Measurements from ENCODE around the gene CDH3. TPM values are rescaled to one million over a fixed set of nuclear protein-coding genes. Genes with fewer than 3 reads are reported as not detected.

The CDH3 gene
- total and polyA plus RNA-seq, 2 of the 13 experiments (the other 11 are each of a cell fraction or from before 2014, with no cell fraction given): 0.11 TPM; not detected in 1

- TF ChIP-seq HMGXB3 (CRISPR knock-in tag; IDR thresholded peaks at IDR 0.05; ENCODE audit: borderline replicate concordance): no peak
- no peak for TF ChIP-seq TEAD3 (CRISPR knock-in tag; optimal IDR thresholded peaks at IDR 0.05; ENCODE audit: borderline replicate concordance)
- TF ChIP-seq, protein P1, sequence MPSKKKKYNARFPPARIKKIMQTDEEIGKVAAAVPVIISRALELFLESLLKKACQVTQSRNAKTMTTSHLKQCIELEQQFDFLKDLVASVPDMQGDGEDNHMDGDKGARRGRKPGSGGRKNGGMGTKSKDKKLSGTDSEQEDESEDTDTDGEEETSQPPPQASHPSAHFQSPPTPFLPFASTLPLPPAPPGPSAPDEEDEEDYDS (CRISPR knock-in tag; IDR thresholded peaks at IDR 0.05): peak; percentile 44
- TF ChIP-seq ZFP1 (CRISPR knock-in tag; IDR thresholded peaks at IDR 0.05): no peak
- no peak for TF ChIP-seq ZNF83 (CRISPR knock-in tag; IDR thresholded peaks at IDR 0.05; ENCODE audit: borderline replicate concordance)
- no peak for TF ChIP-seq ZNF713 (CRISPR knock-in tag; IDR thresholded peaks at IDR 0.05)
- TF ChIP-seq, protein P2, sequence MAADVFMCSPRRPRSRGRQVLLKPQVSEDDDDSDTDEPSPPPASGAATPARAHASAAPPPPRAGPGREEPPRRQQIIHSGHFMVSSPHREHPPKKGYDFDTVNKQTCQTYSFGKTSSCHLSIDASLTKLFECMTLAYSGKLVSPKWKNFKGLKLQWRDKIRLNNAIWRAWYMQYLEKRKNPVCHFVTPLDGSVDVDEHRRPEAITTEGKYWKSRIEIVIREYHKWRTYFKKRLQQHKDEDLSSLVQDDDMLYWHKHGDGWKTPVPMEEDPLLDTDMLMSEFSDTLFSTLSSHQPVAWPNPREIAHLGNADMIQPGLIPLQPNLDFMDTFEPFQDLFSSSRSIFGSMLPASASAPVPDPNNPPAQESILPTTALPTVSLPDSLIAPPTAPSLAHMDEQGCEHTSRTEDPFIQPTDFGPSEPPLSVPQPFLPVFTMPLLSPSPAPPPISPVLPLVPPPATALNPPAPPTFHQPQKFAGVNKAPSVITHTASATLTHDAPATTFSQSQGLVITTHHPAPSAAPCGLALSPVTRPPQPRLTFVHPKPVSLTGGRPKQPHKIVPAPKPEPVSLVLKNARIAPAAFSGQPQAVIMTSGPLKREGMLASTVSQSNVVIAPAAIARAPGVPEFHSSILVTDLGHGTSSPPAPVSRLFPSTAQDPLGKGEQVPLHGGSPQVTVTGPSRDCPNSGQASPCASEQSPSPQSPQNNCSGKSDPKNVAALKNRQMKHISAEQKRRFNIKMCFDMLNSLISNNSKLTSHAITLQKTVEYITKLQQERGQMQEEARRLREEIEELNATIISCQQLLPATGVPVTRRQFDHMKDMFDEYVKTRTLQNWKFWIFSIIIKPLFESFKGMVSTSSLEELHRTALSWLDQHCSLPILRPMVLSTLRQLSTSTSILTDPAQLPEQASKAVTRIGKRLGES (CRISPR knock-in tag; IDR thresholded peaks at IDR 0.05; ENCODE audit: borderline replicate concordance): no peak
- TF ChIP-seq ZFP41 (CRISPR knock-in tag; IDR thresholded peaks at IDR 0.05; ENCODE audit: borderline replicate concordance): no peak
- TF ChIP-seq ZFP36L2 (CRISPR knock-in tag; IDR thresholded peaks at IDR 0.05): no peak
- TF ChIP-seq PRDM4 (CRISPR knock-in tag; IDR thresholded peaks at IDR 0.05; ENCODE audit: borderline replicate concordance): no peak
- no peak for TF ChIP-seq NFKBIZ (CRISPR knock-in tag; IDR thresholded peaks at IDR 0.05)
- no peak for TF ChIP-seq CHD2 (IDR thresholded peaks at IDR 0.05; ENCODE audit: low read depth, low read length)
- TF ChIP-seq XRCC5 (optimal IDR thresholded peaks at IDR 0.05; ENCODE audit: low read length): no peak
- no peak for TF ChIP-seq U2AF2 (IDR thresholded peaks at IDR 0.05; ENCODE audit: low read depth, low read length)
- no peak for TF ChIP-seq MBNL3 (CRISPR knock-in tag; conservative IDR thresholded peaks at IDR 0.05)
- no peak for TF ChIP-seq XBP1 (CRISPR knock-in tag; IDR thresholded peaks at IDR 0.05)
- TF ChIP-seq ZNF570 (CRISPR knock-in tag; IDR thresholded peaks at IDR 0.05; ENCODE audit: borderline replicate concordance): no peak
These were observed 92.1 kb downstream of the CDH3 start, which contains the start of gene CDH1 (continued) for GRCh38 chr16:68737046-68737729.
